ENCODE measurements around the gene OR4D10. TPM values are rescaled to one million over a fixed set of nuclear protein-coding genes. Genes with fewer than 3 reads are reported as not detected.

Gene OR4D10
- total and polyA plus RNA-seq, 2 of the 4 experiments (the other 2 are of a cell fraction): not detected

DNA sequence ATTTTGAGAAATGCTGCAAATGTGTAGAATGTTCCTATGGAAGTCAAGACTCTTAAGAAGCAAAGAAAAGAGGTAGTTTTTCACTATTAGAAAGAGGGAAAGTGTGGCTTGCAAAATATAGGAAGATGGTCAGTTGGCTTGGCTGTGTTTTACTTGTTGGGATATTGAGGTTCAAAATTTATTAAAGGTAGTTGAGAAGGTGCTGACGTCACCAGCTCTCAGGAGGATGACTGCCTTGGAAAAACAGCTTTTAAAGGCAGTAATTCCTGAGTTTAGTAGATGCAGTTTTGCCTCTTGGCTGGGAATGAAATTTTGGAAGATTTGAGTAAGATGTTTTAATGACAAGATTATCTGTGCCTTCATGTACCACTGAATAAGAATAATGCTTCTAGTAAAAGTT is 38.6 kb downstream of the OR4D10 start:
- no peaks in the 10 kb centered on the region for H3K9me3 ChIP-seq (ENCODE audit: control insufficient read depth, insufficient read depth, low read length)
- CTCF ChIA-PET: interaction anchor here (0.7 kb wide), 1 partner anchor 93 kb away, joined by 3 read pairs; no protein-coding TSS in a partner anchor
- H3K56ac ChIP-seq (ENCODE audit: extremely low read depth, insufficient read depth, low read length): no peak overlapping the region
- H3K14ac ChIP-seq (replicated peaks; ENCODE audit: low read depth, low read length): no peak overlapping the region
- H2AFZ ChIP-seq (replicated peaks; ENCODE audit: low read length, poor library complexity): no peak overlapping the region
- no peak overlapping the region for H3K4me3 ChIP-seq (ENCODE audit: insufficient read depth, low read depth, low read length)
- H3K9me1 ChIP-seq (ENCODE audit: insufficient read depth, low read length): no peaks in the 10 kb centered on the region
- no peak overlapping the region for H3K9ac ChIP-seq (ENCODE audit: low read depth, low read length)
- H3K4me2 ChIP-seq (ENCODE audit: low read depth, low read length): no peak overlapping the region
- POLR2A ChIA-PET (ENCODE audit: unreplicated experiment): no interaction called here
- no peak overlapping the region for H3K4ac ChIP-seq (ENCODE audit: low read depth, low read length)
- no peak overlapping the region for H4K91ac ChIP-seq (ENCODE audit: insufficient read depth, low read depth, low read length)
- no peak for DNase-seq
- no peak for TF ChIP-seq SMC3 (IDR thresholded peaks at IDR 0.05; ENCODE audit: low read depth, low read length)
- no peak for TF ChIP-seq FOS (IDR thresholded peaks at IDR 0.05; ENCODE audit: low read depth, low read length)
- no peak for TF ChIP-seq CHD1 (IDR thresholded peaks at IDR 0.05; ENCODE audit: low read depth, low read length)
- TF ChIP-seq BHLHE40 (IDR thresholded peaks at IDR 0.05; ENCODE audit: low read depth, low read length): no peak
- TF ChIP-seq, protein P1, sequence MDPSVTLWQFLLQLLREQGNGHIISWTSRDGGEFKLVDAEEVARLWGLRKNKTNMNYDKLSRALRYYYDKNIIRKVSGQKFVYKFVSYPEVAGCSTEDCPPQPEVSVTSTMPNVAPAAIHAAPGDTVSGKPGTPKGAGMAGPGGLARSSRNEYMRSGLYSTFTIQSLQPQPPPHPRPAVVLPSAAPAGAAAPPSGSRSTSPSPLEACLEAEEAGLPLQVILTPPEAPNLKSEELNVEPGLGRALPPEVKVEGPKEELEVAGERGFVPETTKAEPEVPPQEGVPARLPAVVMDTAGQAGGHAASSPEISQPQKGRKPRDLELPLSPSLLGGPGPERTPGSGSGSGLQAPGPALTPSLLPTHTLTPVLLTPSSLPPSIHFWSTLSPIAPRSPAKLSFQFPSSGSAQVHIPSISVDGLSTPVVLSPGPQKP (IDR thresholded peaks at IDR 0.05; ENCODE audit: borderline replicate concordance, low read depth, low read length): no peak
- no peak for TF ChIP-seq MAFK (IDR thresholded peaks at IDR 0.05; ENCODE audit: low read depth, low read length)
- TF ChIP-seq, protein P2, sequence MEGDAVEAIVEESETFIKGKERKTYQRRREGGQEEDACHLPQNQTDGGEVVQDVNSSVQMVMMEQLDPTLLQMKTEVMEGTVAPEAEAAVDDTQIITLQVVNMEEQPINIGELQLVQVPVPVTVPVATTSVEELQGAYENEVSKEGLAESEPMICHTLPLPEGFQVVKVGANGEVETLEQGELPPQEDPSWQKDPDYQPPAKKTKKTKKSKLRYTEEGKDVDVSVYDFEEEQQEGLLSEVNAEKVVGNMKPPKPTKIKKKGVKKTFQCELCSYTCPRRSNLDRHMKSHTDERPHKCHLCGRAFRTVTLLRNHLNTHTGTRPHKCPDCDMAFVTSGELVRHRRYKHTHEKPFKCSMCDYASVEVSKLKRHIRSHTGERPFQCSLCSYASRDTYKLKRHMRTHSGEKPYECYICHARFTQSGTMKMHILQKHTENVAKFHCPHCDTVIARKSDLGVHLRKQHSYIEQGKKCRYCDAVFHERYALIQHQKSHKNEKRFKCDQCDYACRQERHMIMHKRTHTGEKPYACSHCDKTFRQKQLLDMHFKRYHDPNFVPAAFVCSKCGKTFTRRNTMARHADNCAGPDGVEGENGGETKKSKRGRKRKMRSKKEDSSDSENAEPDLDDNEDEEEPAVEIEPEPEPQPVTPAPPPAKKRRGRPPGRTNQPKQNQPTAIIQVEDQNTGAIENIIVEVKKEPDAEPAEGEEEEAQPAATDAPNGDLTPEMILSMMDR (conservative IDR thresholded peaks at IDR 0.05; ENCODE audit: low read depth, low read length): no peak
- TF ChIP-seq MAZ (IDR thresholded peaks at IDR 0.05; ENCODE audit: borderline replicate concordance, low read depth, low read length): no peak
- TF ChIP-seq, protein P3, sequence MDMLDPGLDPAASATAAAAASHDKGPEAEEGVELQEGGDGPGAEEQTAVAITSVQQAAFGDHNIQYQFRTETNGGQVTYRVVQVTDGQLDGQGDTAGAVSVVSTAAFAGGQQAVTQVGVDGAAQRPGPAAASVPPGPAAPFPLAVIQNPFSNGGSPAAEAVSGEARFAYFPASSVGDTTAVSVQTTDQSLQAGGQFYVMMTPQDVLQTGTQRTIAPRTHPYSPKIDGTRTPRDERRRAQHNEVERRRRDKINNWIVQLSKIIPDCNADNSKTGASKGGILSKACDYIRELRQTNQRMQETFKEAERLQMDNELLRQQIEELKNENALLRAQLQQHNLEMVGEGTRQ (IDR thresholded peaks at IDR 0.05; ENCODE audit: low read depth, low read length): no peak
- no peak for TF ChIP-seq CEBPB (IDR thresholded peaks at IDR 0.05; ENCODE audit: low read depth, low read length)
- no peak for TF ChIP-seq MXI1 (IDR thresholded peaks at IDR 0.05; ENCODE audit: borderline replicate concordance, low read depth, low read length)
- TF ChIP-seq NFE2L2 (IDR thresholded peaks at IDR 0.05; ENCODE audit: low read depth, low read length): no peak
- no peak for TF ChIP-seq RAD21 (IDR thresholded peaks at IDR 0.05; ENCODE audit: low read length)
- intact Hi-C loops (cut with micrococcal nuclease): no loop called here
- H2AK5ac ChIP-seq (ENCODE audit: low read depth, low read length): no peak overlapping the region
- no peak overlapping the region for H3K23ac ChIP-seq (ENCODE audit: low read depth, low read length)
- H3K27ac ChIP-seq (ENCODE audit: insufficient read depth, low read length): no peak overlapping the region
- H2BK15ac ChIP-seq (ENCODE audit: low read depth, low read length): no peak overlapping the region
- H2AK9ac ChIP-seq (replicated peaks; ENCODE audit: low read depth, low read length, poor library complexity): no peak overlapping the region
- dilution Hi-C loops (cut with HindIII; ENCODE audit: low sequenced_read_pairs, unreplicated experiment): no loop called here
- no TSS peak for BruUV-seq (replicated peaks)
- no peak overlapping the region for H2BK120ac ChIP-seq (ENCODE audit: low read depth, low read length)
- H3K4me1 ChIP-seq (ENCODE audit: control insufficient read depth, insufficient read depth, low read length): no peaks in the 10 kb centered on the region
- no peak overlapping the region for H4K8ac ChIP-seq (ENCODE audit: low read depth in 2 of 2, low read length in 2 of 2)
- no peak overlapping the region for H2BK5ac ChIP-seq (ENCODE audit: low read depth, low read length, poor library complexity, severe bottlenecking)
- H4K20me1 ChIP-seq (ENCODE audit: insufficient read depth, low read length): no peaks in the 10 kb centered on the region
- H3K18ac ChIP-seq (ENCODE audit: low read depth, low read length): no peak overlapping the region
- H2BK20ac ChIP-seq (ENCODE audit: low read depth, low read length): no peak overlapping the region
- H4K5ac ChIP-seq (ENCODE audit: low read depth, low read length): no peak overlapping the region
- no peaks in the 10 kb centered on the region for H3K36me3 ChIP-seq (ENCODE audit: control insufficient read depth, insufficient read depth, low read length)
- in situ Hi-C loops (cut with MboI; ENCODE audit: low sequenced_read_pairs): no loop called here
- no peaks in the 10 kb centered on the region for H3K79me1 ChIP-seq (ENCODE audit: low read depth in 1 of 2, low read length in 2 of 2)
- ATAC-seq (ENCODE audit: low read depth): no peak
- WGBS, 2 experiments (ENCODE audit: extremely low coverage in 2 of 2, insufficient read length in 1 of 2): 40% methylated on average over 1 of the region's 1 CpG; no CpG with 5 or more reads in 1 of the 2 experiments
- no peaks in the 10 kb centered on the region for H3K27me3 ChIP-seq (ENCODE audit: control insufficient read depth, insufficient read depth, low read length)
